Measurements from ENCODE around the gene CAPRIN2. TPM values are rescaled to one million over a fixed set of nuclear protein-coding genes. Genes with fewer than 3 reads are reported as not detected.

The CAPRIN2 gene
- total and polyA plus RNA-seq, 2 experiments from 2014 or later, result 36.5 to 41.3 TPM

GRCh38 chr12:30661210-30661609 is 93.5 kb downstream of the CAPRIN2 start (continued):
- no peak for TF ChIP-seq ZNF462 (CRISPR knock-in tag; IDR thresholded peaks at IDR 0.05)

Other genes with a start within 250 kb of the CAPRIN2 start
- gene IPO8, start 59.1 kb downstream of the CAPRIN2 start, total RNA-seq (2014; rRNA removed; shearing (Covaris generic)), result 53.6 and 58.2 TPM in 2 replicates
- gene IPO8, start 59.1 kb downstream of the CAPRIN2 start, polyA plus RNA-seq (2016; fragmentation: Nextera tagmentation; extraction: Ambion mirVana), result 11.2 and 13.4 TPM in 2 replicates
- gene TSPAN11, start 171.8 kb upstream of the CAPRIN2 start, total RNA-seq (2014; rRNA removed; shearing (Covaris generic)), result 3.6 and 6.0 TPM in 2 replicates
- 1.1 and 2.1 TPM in 2 replicates for gene TSPAN11, start 171.8 kb upstream of the CAPRIN2 start, polyA plus RNA-seq (2016; fragmentation: Nextera tagmentation; extraction: Ambion mirVana)